ENCODE data around the gene JARID2. TPM values are rescaled to one million over a fixed set of nuclear protein-coding genes. Genes with fewer than 3 reads are reported as not detected.

JARID2 gene
- total and polyA plus RNA-seq, 10 of the 15 experiments (the other 5 are each of a cell fraction or from before 2014, with no cell fraction given), result 4.2 to 21.6 (median 11.7) TPM

DNA sequence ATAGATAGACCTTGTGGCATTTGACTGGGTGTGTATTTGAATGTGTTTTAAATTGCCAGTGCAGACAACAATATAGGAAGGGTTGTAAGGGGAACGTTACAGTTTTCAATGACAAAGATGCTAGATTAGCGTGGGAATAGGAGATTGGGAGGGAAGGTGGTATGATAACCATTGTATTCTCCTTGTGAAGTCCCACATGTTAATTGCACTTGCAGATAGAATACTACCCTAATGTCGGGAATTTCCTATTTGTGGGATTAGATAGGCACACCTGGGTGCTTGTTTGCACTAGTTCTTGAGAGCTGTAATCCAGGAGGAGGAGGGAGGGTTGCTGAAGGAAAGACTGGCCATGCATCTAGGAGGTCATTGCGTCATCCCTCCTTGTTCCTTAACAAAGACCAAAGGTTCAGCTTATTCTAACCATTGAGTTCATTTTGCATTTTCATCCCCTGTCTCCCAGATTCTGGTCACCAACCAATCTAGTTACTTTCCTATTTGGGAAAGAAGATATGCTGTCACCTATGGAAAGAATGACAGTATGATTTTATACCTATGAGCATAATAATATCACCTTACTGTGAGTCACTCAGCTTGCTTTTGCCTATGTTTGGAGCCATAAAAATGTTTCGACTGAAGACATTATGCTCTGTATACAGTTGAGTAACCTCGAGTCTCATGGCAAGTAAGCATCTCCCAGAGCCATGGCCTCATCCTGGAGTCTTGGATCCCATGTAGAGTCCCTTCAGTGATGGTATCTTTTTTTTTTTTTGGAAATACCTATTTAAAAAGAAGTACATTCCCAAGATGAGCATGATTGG, 215.5 kb downstream of the JARID2 start:
- H3K36me3 ChIP-seq (ENCODE audit: control insufficient read depth in 2 of 2, insufficient read depth in 2 of 2, low read length in 1 of 2), result peaks cover 0 to 2% of the 10 kb centered on the region in 2 experiments; a peak in 2 of 4 replicates
- DNase-seq (ENCODE audit: low read depth, low spot score) (no peak), ATAC-seq (no peak), FAIRE-seq (no peak)
- ChIA-PET RAD21 (ENCODE audit: unreplicated experiment) (no interaction called here), CTCF (interaction anchor here (0.6 to 2.4 kb wide), 2 partner anchors 50 to 1135 kb away, joined by 3 to 6 read pairs; no protein-coding TSS in a partner anchor), POLR2A (interaction anchor here (1.1 kb wide), 1 partner anchor 10 kb away, joined by 3 read pairs; no protein-coding TSS in a partner anchor), SMC1A (ENCODE audit: uncharacterized antibody, unreplicated experiment) (interaction anchor here (0.8 kb wide), 1 partner anchor 9 kb away, joined by 3 read pairs; no protein-coding TSS in a partner anchor)
- H3K27me3 ChIP-seq (replicated peaks in 1 of 2; ENCODE audit: control insufficient read depth in 2 of 2, insufficient read depth in 2 of 2, low read length in 1 of 2), result no peaks in the 10 kb centered on the region
- 78% methylated on average over 6 of the region's 6 CpGs for WGBS (ENCODE audit: insufficient coverage, insufficient replicate concordance, low lambda C conversion rate, missing lambda C conversion rate)
- no peaks in the 10 kb centered on the region for H3K9me3 ChIP-seq (replicated peaks; ENCODE audit: control insufficient read depth, insufficient read depth, low read length)
- H4K20me1 ChIP-seq (ENCODE audit: control insufficient read depth, insufficient read depth), result no peaks in the 10 kb centered on the region
- no TSS peak for BruUV-seq (replicated peaks)
- H3K79me2 ChIP-seq (ENCODE audit: control insufficient read depth, insufficient read depth, low read length), result peaks cover 42% of the 10 kb centered on the region
- H3K4me3 ChIP-seq, result no peak overlapping the region
- no peak overlapping the region for H2AFZ ChIP-seq (ENCODE audit: control insufficient read depth, low read depth, low read length)
- intact Hi-C loops (cut with micrococcal nuclease; ENCODE audit: unreplicated experiment) (no loop called here), in situ Hi-C loops (cut with MboI) (loop anchor here (25.0 kb wide), 1 partner anchor 1549 kb away; the partner anchor contains the start of gene RNF182)
- H3K4me2 ChIP-seq (ENCODE audit: control insufficient read depth, insufficient read depth), result no peak overlapping the region
- peaks cover 15% of the 10 kb centered on the region for H3K4me1 ChIP-seq (ENCODE audit: control insufficient read depth, insufficient read depth, low read length)
- no peak for TF ChIP-seq JUNB (IDR thresholded peaks at IDR 0.05)
- no peak for TF ChIP-seq CBX3 (IDR thresholded peaks at IDR 0.05; ENCODE audit: borderline replicate concordance, low read depth)
- TF ChIP-seq MXI1 (IDR thresholded peaks at IDR 0.05; ENCODE audit: low read depth, low read length), result no peak
- no peak for TF ChIP-seq CREM (IDR thresholded peaks at IDR 0.05; ENCODE audit: low read depth)
- TF ChIP-seq, protein P1, sequence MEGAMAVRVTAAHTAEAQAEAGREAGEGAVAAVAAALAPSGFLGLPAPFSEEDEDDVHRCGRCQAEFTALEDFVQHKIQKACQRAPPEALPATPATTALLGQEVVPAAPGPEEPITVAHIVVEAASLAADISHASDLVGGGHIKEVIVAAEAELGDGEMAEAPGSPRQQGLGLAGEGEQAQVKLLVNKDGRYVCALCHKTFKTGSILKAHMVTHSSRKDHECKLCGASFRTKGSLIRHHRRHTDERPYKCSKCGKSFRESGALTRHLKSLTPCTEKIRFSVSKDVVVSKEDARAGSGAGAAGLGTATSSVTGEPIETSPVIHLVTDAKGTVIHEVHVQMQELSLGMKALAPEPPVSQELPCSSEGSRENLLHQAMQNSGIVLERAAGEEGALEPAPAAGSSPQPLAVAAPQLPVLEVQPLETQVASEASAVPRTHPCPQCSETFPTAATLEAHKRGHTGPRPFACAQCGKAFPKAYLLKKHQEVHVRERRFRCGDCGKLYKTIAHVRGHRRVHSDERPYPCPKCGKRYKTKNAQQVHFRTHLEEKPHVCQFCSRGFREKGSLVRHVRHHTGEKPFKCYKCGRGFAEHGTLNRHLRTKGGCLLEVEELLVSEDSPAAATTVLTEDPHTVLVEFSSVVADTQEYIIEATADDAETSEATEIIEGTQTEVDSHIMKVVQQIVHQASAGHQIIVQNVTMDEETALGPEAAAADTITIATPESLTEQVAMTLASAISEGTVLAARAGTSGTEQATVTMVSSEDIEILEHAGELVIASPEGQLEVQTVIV (IDR thresholded peaks at IDR 0.05; ENCODE audit: borderline replicate concordance, partially characterized antibody), result no peak
- TF ChIP-seq EP300 (IDR thresholded peaks at IDR 0.05; ENCODE audit: borderline replicate concordance in 1 of 2, control insufficient read depth in 1 of 2, low read depth in 2 of 2, low read length in 2 of 2), result no peak
- no peak for TF ChIP-seq RB1 (IDR thresholded peaks at IDR 0.05; ENCODE audit: borderline replicate concordance)
- TF ChIP-seq PAX5 (IDR thresholded peaks at IDR 0.05; ENCODE audit: borderline replicate concordance, low read depth, low read length), result no peak
- H3K27ac ChIP-seq (ENCODE audit: control insufficient read depth, insufficient read depth), result no peak overlapping the region
- H3K9ac ChIP-seq (ENCODE audit: control insufficient read depth, insufficient read depth, low read length), result no peak overlapping the region
